Measurements from ENCODE around the gene LGALS14.

DNA sequence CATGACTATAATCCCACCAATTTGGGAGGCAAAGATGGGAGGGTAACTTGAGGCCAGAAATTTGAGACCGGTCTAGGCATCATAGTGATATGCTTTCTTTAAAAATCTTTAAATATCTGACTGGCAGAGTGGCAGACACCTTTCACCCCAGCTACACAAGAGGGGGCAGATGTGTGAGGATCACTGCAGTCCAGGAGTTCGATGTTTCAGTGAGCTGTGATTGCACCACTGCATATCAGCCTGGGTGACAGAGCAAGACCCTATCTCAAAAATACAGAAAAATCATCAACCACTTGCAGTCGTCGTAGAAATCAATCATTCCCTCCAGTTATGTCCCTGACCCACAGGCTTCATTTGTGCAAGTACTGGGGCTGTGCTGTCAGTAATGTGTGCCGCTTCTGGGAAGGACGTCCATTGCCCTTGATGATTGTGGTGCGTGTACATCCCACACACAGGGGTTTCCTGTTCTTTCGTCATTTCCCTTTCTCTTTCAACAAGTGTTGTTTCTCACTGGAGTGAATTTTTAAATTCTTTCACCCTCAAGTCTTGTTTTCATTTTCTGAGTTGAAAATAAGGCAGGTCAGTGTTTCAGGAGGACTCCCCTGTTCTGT lies 1.4 kb downstream of the LGALS14 start:
- TF ChIP-seq POLR2A (IDR thresholded peaks at IDR 0.05; ENCODE audit: low read depth, low read length) (no peak), TAF1 (IDR thresholded peaks at IDR 0.05; ENCODE audit: borderline replicate concordance, low read depth, low read length) (no peak)
